HG02678 (cell line): ENCODE measurements around the gene ZC2HC1B.
"Not testable (repeated sequence)": the region's sequence is repeated elsewhere in the genome, so short reads cannot be mapped to it uniquely, and the experiment has no call there.

Experiments used
- ATAC-seq: cut with Tn5 transposase; IDR thresholded peaks from one replicate; pipeline ENCODE4 v1.9.1; 2021; ENCODE audit warnings: mild to moderate bottlenecking, moderate library complexity; ENCODE audit not compliant: unreplicated experiment

The ZC2HC1B gene

DNA sequence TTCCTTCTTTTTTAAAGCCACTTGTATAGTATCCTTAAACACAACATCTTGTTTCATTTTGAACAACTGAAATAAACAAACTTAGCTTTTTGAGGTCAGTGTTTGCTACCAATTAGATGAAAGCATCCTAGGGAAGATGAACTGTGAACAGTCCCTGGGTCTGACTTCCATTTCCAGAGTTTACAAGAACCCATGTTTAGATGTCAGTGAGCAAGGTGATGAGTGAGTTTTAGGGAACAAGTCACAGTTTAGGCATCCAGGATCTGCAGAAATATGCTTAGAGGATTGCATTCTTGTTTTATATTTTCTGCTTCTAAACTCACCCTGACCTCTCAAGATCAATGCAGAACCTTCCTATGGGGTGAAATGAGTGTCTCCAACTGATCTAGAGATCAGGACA lies 3.0 kb downstream of the ZC2HC1B start:
- ATAC-seq = no peak

GRCh38 chr6:143868808-143869207 lies 4.5 kb downstream of the ZC2HC1B start:
- ATAC-seq = not testable (repeated sequence)

GRCh38 chr6:143871202-143871730 lies 7.0 kb downstream of the ZC2HC1B start:
- ATAC-seq = not testable (repeated sequence)

GRCh38 chr6:143872201-143872600 lies 7.9 kb downstream of the ZC2HC1B start:
- peak; percentile 100 for ATAC-seq

- ATAC-seq = not testable (repeated sequence)
These were observed 9.3 kb downstream of the ZC2HC1B start for GRCh38 chr6:143873600-143873999.

GRCh38 chr6:143874503-143874902 lies 10.2 kb downstream of the ZC2HC1B start:
- not testable (repeated sequence) for ATAC-seq

GRCh38 chr6:143877584-143878271 lies 13.5 kb downstream of the ZC2HC1B start:
- ATAC-seq = no peak

DNA sequence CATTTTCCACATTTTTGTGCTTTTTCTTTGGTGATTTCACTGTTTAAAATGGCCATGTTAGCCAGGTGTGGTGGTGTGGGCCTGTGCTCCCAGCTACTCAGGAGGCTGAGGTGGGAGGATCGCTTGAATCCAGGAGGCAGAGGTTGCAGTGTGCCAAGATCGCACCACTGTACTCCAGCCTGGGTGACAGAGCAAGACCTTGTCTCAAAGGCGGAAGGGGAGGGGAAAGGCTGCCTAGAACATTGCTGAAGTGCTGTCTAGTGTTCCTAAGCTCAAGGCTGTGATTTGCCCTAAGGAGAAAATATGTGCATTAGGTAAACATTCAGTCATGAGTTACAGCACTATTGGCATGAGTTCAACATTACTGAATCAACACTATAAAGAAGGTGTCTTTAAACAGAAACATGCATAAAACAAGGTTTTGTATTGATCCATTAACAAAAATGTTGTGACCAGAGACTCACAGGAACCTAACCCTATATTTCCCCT lies 14.0 kb downstream of the ZC2HC1B start:
- no peak for ATAC-seq

- ATAC-seq = no peak
These were observed 16.1 kb downstream of the ZC2HC1B start for GRCh38 chr6:143880412-143880811.

GRCh38 chr6:143882401-143882930 lies 18.2 kb downstream of the ZC2HC1B start:
- no peak for ATAC-seq

DNA sequence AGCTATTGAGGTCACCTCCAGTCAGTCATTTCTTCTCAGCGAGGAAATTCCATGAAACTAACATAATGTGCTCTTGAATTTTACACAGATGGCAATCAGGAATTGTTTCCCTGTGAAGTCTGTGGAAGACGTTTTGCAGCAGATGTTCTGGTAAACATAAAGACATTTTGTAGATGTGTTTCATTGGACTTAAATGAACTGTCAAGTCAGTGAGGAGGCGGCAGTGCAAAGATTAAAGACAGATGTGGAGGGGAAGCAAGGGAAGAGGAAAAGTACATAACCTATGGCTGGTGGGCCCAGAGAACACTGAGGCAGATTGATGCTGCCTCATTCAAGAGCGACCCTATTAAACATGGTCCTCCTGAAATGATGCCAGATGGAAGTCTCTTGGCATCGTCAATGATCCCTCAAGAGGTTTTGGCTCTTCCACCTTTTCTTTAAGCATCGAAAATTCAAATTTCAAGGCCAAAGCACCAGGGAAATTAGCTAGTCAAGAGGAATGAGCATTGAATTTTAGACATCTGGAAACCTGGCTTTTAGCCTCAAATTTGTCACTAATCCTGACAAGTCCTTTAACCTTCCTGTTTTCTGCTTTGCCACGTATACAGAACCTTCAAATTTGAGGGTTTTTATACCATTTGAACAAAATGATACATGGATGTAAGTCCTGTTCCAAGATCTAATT lies 20.1 kb downstream of the ZC2HC1B start:
- no peak for ATAC-seq

GRCh38 chr6:143885116-143885515 lies 20.8 kb downstream of the ZC2HC1B start:
- ATAC-seq = no peak

DNA sequence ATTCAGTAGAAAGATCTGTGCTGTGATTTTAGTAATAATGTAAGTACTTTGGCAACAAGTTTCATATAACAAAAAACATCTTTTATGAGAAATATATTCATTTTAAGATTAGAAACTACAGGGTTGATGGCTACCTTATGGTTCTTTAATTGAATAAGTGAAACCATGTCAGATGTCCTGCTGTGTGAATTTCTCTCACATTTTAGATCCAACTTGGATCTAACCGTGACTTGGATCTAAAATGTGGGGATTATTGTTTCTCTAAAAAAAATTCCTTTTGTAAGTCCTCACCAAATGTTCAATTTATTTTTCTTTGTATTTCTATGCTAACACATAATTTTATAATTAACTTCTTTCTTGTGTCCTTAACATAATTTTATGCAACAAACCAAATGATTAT lies 30.4 kb downstream of the ZC2HC1B start:
- ATAC-seq = no peak

GRCh38 chr6:143896126-143896860 lies 32.0 kb downstream of the ZC2HC1B start:
- no peak for ATAC-seq

DNA sequence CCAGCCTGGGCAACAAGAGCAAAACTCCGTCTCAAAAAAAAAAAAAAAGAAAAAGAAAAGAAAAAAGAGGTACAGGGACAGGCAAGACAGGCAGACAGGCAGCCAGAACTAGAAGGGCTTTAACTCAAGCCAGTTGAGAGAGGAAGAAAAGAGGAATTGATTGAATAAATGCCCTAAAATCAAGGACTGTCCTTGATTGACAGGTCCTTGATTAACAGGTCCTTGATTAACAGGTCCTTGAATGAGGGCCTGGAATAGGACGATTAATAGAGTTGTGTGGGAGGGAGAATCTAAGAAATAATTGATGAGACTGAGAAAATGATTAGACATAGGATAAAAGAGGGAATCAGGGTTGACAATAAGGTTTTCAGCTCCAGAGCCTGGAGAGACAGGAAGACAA lies 36.1 kb downstream of the ZC2HC1B start:
- ATAC-seq = no peak

DNA sequence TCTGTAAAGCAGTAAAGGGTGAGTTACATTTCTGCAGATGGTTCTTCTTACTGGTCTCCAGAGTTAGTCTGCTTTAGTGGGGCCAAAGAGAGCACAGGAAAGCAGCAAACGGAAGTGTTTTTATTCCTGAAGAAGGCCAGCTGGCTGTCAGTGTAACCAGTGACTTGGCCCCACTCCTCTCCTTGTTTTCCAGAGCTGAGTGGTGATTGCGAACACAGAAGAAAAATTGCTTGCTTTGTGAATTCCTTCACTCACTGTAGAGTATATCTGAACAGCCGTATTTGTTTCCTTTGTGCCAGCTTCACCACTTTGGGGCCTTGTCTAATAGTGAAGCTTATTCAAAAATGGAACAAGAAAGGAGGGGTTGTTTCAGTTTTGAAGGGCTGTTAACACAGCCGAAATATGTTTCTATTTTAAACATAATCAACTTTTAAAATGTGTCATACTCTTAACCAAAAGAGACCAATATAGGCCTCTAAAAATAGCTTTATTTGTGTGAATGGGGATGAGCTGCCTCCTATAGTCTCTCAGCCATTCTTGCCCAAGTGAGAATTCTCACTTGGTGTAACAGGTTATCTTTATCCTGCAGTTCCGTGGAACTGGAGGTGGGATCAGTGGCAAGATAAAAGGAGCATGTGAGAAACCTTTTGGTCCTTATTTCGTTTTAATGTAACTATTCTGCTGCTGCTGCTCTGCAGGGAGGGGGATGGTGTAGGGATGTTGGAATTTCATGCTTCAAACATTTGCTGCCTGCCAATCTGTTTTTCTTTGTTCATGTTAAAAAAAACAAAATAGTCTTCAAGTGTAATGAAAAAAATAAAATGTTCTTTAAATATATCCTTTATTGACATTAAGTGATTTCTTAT lies 37.8 kb downstream of the ZC2HC1B start:
- peak; percentile 96 for ATAC-seq

DNA sequence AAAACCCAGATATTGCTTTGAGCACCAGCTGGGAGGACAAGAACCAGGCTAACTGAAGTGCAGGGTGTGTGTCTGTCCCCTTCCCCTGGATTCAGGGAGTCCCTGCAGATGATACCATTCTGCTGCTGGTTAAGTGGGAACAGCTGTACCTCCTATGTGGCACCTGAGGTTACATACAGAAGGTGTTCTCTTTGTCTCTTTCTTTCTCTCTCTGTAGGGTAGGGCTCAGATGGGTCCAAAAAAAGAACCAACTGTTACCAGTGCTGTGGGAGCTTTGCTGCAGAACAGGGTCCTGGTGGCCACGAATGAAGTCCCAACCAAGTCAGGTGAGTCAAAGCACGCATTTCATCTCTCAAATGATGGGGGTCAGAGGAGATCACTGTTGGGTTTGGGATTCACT lies 38.6 kb downstream of the ZC2HC1B start:
- no peak for ATAC-seq

- ATAC-seq = no peak
These were observed 46.8 kb downstream of the ZC2HC1B start for GRCh38 chr6:143911028-143911427.

GRCh38 chr6:143912671-143913070 lies 48.4 kb downstream of the ZC2HC1B start:
- no peak for ATAC-seq

GRCh38 chr6:143917026-143917425 lies 52.8 kb downstream of the ZC2HC1B start:
- not testable (repeated sequence) for ATAC-seq
